Activated CD4-positive, CD25-positive, alpha-beta regulatory T cell treated with anti-CD3 and anti-CD28 coated beads, Interleukin-2, amount 50 U/mL, for 16 hours (primary cell): ENCODE results near the gene PLK4.
"Not testable (repeated sequence)": the region's sequence is repeated elsewhere in the genome, so short reads cannot be mapped to it uniquely, and the experiment has no call there.

Experiments
- DNase-seq: peaks from one replicate; pipeline ENCODE4 v3.0.0-alpha.2; 2020; ENCODE audit warnings: low read depth, low spot score

Gene PLK4

GRCh38 chr4:127905029-127905428 is 24.3 kb downstream of the PLK4 start:
- DNase-seq, result no peak

GRCh38 chr4:127916512-127916911 is 35.8 kb downstream of the PLK4 start:
- no peak for DNase-seq

- DNase-seq, result no peak
These were observed 36.5 kb downstream of the PLK4 start for GRCh38 chr4:127917151-127917550.

GRCh38 chr4:127920521-127920920 is 39.8 kb downstream of the PLK4 start:
- no peak for DNase-seq

- no peak for DNase-seq
These were observed 41.5 kb downstream of the PLK4 start for GRCh38 chr4:127922226-127922625.

GRCh38 chr4:127925720-127926119 is 45.0 kb downstream of the PLK4 start:
- DNase-seq, result not testable (repeated sequence)

- DNase-seq, result no peak
These were observed 49.5 kb downstream of the PLK4 start for GRCh38 chr4:127930175-127930574.

- not testable (repeated sequence) for DNase-seq
These were observed 51.1 kb downstream of the PLK4 start for GRCh38 chr4:127931836-127932235.

- no peak for DNase-seq
These were observed 56.3 kb downstream of the PLK4 start for GRCh38 chr4:127936974-127937373.
